ENCODE results near the gene USP24. TPM values are rescaled to one million over a fixed set of nuclear protein-coding genes. Genes with fewer than 3 reads are reported as not detected.
A peak's percentile ranks its signal among the peaks of the same experiment; 100 is the strongest.

USP24 gene
- total and polyA plus RNA-seq, 12 donors, result 11.3 to 45.1 (median 25.9) TPM

DNA sequence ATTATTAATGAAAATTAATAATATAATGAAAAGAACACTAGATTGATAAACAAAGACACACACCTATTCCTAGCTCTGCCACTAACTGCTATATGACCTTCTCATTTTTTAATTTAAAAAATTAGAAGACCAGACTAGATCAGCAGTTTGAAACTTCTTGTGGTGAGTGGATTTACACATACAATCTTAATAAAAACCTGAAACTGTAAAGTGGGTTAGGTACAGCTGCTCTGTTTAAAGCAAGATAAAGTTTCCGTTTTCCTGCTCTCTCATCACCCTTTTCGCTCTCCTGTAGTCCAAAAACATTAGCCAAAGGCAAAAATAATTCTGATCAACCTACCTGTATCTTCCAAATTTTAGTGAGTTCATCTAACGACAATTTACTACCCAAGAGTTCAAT lies 58.6 kb downstream of the USP24 start:
- Histone ChIP-seq H3K36me3 (replicated peaks in 1 of 2) (peaks cover 0 to 39% of the 10 kb centered on the region in 2 donors), H3K4me3 (no peak overlapping the region), H3K4me1 (replicated peaks in 1 of 2) (no peaks in the 10 kb centered on the region), H3K27ac (no peak overlapping the region), H3K27me3 (no peaks in the 10 kb centered on the region), H3K9me3 (replicated peaks in 1 of 3) (no peaks in the 10 kb centered on the region)
- intact Hi-C loops (cut with DNase I), result no loop called here
- WGBS, 4 donors, result 94 to 99% (median 97%) methylated on average over 3 of the region's 3 CpGs
- no peak for TF ChIP-seq POLR2A (IDR thresholded peaks at IDR 0.05)
- TF ChIP-seq, protein P1, sequence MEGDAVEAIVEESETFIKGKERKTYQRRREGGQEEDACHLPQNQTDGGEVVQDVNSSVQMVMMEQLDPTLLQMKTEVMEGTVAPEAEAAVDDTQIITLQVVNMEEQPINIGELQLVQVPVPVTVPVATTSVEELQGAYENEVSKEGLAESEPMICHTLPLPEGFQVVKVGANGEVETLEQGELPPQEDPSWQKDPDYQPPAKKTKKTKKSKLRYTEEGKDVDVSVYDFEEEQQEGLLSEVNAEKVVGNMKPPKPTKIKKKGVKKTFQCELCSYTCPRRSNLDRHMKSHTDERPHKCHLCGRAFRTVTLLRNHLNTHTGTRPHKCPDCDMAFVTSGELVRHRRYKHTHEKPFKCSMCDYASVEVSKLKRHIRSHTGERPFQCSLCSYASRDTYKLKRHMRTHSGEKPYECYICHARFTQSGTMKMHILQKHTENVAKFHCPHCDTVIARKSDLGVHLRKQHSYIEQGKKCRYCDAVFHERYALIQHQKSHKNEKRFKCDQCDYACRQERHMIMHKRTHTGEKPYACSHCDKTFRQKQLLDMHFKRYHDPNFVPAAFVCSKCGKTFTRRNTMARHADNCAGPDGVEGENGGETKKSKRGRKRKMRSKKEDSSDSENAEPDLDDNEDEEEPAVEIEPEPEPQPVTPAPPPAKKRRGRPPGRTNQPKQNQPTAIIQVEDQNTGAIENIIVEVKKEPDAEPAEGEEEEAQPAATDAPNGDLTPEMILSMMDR (IDR thresholded peaks at IDR 0.05), result no peak
- no peak for DNase-seq

DNA sequence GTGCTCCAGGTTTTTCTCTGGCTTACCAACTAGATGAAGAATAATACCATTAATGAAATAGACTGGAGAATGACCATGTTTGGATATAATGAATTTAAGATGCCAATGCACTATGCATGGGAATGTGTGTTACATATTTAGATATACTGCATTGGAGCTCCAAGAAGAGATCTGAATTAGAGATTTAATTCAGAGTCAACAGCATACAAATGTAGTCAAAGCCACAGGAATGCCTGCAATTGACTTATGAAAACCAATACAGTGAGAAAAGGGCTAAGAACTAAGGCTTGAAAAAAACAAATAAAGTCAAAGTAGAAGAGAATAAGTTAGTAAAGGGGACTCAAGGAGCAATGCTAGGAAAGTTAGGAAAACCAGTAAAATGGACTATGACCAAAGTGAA lies 59.1 kb downstream of the USP24 start:
- no peaks in the 10 kb centered on the region for H3K4me1 ChIP-seq (replicated peaks in 1 of 2)
- H3K9me3 ChIP-seq (replicated peaks in 1 of 3), result no peaks in the 10 kb centered on the region
- intact Hi-C loops (cut with DNase I), result no loop called here
- TF ChIP-seq POLR2A (IDR thresholded peaks at IDR 0.05), result no peak
- TF ChIP-seq, protein P1 (IDR thresholded peaks at IDR 0.05), result no peak
- DNase-seq, result no peak
- no peaks in the 10 kb centered on the region for H3K27me3 ChIP-seq
- no peak overlapping the region for H3K27ac ChIP-seq
- peaks cover 0 to 39% of the 10 kb centered on the region in 2 donors for H3K36me3 ChIP-seq (replicated peaks in 1 of 2)
- no peak overlapping the region for H3K4me3 ChIP-seq

DNA sequence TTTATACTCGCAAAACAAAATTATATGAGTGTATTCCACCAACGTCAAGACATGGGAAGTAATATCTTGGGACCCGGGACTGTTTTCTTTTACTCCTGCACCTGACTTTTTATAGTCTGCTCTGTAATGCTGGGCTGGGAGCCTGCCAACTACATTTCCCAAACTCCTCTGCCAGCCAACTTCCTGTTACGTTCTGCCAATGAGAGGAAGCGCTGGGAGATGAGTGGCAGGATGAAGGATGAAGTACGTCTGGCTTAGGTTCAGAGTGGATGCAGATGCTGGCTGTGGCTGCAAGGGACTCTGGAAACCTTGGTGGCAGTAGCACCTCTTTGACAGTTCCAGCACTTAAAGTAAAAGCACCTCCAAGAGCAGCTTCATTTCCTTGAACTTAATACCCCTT lies 59.6 kb downstream of the USP24 start:
- intact Hi-C loops (cut with DNase I), result no loop called here
- Histone ChIP-seq H3K27me3 (no peaks in the 10 kb centered on the region), H3K4me3 (no peak overlapping the region), H3K4me1 (replicated peaks in 1 of 2) (no peaks in the 10 kb centered on the region), H3K9me3 (replicated peaks in 1 of 3) (no peaks in the 10 kb centered on the region), H3K27ac (no peak overlapping the region), H3K36me3 (replicated peaks in 1 of 2) (peaks cover 0 to 34% of the 10 kb centered on the region in 2 donors)
- DNase-seq, result peak in 6 of 7 donors; percentile 16 to 68 (median 32)
- 70 to 81% (median 74%) methylated on average over 4 to 6 of the region's 6 CpGs for WGBS, 4 donors
- TF ChIP-seq POLR2A (IDR thresholded peaks at IDR 0.05), result no peak
- TF ChIP-seq, protein P1 (IDR thresholded peaks at IDR 0.05), result no peak

DNA sequence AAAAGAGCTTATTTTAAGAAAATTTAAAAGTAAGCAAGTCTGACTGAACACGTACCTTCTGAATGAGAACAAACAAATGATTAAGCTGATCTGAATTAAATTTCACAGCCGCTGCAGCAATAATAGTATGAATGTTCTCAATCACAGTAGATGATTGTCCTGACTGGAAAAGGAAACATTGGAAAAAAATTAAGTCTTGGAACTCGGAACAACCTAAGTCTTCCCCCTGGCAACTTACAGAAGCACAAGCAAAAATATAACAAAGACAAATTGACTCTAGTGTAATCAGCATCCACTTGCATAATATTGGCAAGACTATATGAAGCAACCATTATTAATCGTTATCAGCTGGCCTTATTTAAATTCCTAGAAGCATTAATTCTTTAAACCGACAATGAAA lies 60.5 kb downstream of the USP24 start:
- 80 to 89% (median 84%) methylated on average over 5 of the region's 5 CpGs for WGBS, 4 donors
- H3K9me3 ChIP-seq (replicated peaks in 1 of 3), result no peaks in the 10 kb centered on the region
- H3K36me3 ChIP-seq (replicated peaks in 1 of 2), result peaks cover 0 to 27% of the 10 kb centered on the region in 2 donors
- TF ChIP-seq, protein P1 (IDR thresholded peaks at IDR 0.05), result no peak
- TF ChIP-seq POLR2A (IDR thresholded peaks at IDR 0.05), result no peak
- DNase-seq, result no peak
- H3K4me1 ChIP-seq (replicated peaks in 1 of 2), result no peaks in the 10 kb centered on the region
- no peak overlapping the region for H3K27ac ChIP-seq
- H3K4me3 ChIP-seq, result no peak overlapping the region
- intact Hi-C loops (cut with DNase I), result no loop called here
- no peaks in the 10 kb centered on the region for H3K27me3 ChIP-seq
